GM23338 (cell line): Measurements from ENCODE around the gene ORAI3. TPM values are rescaled to one million over a fixed set of nuclear protein-coding genes. Genes with fewer than 3 reads are reported as not detected.

Experiments used
- ATAC-seq: fragments of 200-7000 bp; cut with Tn5 transposase; 3 replicates; pipeline ENCODE4 v1.9.1; 2020
- DNase-seq: peaks from one replicate; pipeline ENCODE4 v3.0.0-alpha.2; 2015; ENCODE audit warnings: low spot score
- H2AFZ ChIP-seq: fragments of 200-600 bp; sonication (generic); 2 replicates; pipeline ENCODE4 v1.8.0; 2016; ENCODE audit warnings: antibody characterized with exemption, mild to moderate bottlenecking, moderate library complexity
- H3F3A ChIP-seq: fragments of 200-600 bp; sonication (generic); replicated peaks from 2 replicates; pipeline ENCODE4 v1.8.0; 2017; ENCODE audit warnings: antibody characterized with exemption, mixed run types, low read depth
- H3K27ac ChIP-seq: fragments of 200-600 bp; sonication (generic); 2 replicates; pipeline ENCODE4 v1.6.1; 2016; ENCODE audit warnings: low read depth
- H3K27me3 ChIP-seq: fragments of 200-600 bp; sonication (generic); 2 replicates; pipeline ENCODE4 v1.8.0; 2016; ENCODE audit warnings: mild to moderate bottlenecking, mixed run types, moderate library complexity; ENCODE audit not compliant: insufficient read depth
- H3K36me3 ChIP-seq: fragments of 200-600 bp; sonication (generic); 2 replicates; pipeline ENCODE4 v1.8.0; 2016; ENCODE audit warnings: mild to moderate bottlenecking; ENCODE audit not compliant: insufficient read depth
- H3K4me1 ChIP-seq: fragments of 200-600 bp; sonication (generic); 2 replicates; pipeline ENCODE4 v1.8.0; 2016; ENCODE audit warnings: mild to moderate bottlenecking, moderate library complexity; ENCODE audit not compliant: insufficient read depth
- H3K4me2 ChIP-seq: fragments of 200-600 bp; sonication (generic); 2 replicates; pipeline ENCODE4 v1.7.1; 2017; ENCODE audit warnings: mixed run types
- H3K4me3 ChIP-seq: fragments of 200-600 bp; sonication (generic); 2 replicates; pipeline ENCODE4 v1.6.1; 2016; ENCODE audit warnings: mixed run types
- H3K79me2 ChIP-seq: fragments of 200-600 bp; sonication (generic); replicated peaks from 2 replicates; pipeline ENCODE4 v1.8.0; 2017; ENCODE audit warnings: mild to moderate bottlenecking; ENCODE audit not compliant: insufficient read depth
- H3K9me2 ChIP-seq: fragments of 200-600 bp; sonication (generic); 2 replicates; pipeline ENCODE4 v1.8.0; 2017; ENCODE audit not compliant: insufficient read depth
- H4K20me1 ChIP-seq: fragments of 200-600 bp; sonication (generic); replicated peaks from 2 replicates; pipeline ENCODE4 v1.8.0; 2017; ENCODE audit warnings: mild to moderate bottlenecking; ENCODE audit not compliant: insufficient read depth
- H3K27ac Mint-ChIP-seq: 2 replicates; pipeline ENCODE4 v1.8.0; 2020; ENCODE audit warnings: inconsistent platforms, mild to moderate bottlenecking, moderate library complexity, mixed read lengths
- H3K27me3 Mint-ChIP-seq: 3 replicates; pipeline ENCODE4 v1.8.0; 2022; ENCODE audit warnings: low read depth, mild to moderate bottlenecking, moderate library complexity, mixed read lengths, inconsistent platforms; ENCODE audit not compliant: insufficient read depth, poor library complexity
- H3K36me3 Mint-ChIP-seq: 3 replicates; pipeline ENCODE4 v1.8.0; 2021; ENCODE audit warnings: low read depth, mild to moderate bottlenecking, inconsistent platforms, moderate library complexity, mixed read lengths
- H3K4me1 Mint-ChIP-seq: 3 replicates; pipeline ENCODE4 v1.8.0; 2020; ENCODE audit warnings: mild to moderate bottlenecking, inconsistent platforms, mixed read lengths
- H3K4me3 Mint-ChIP-seq: 3 replicates; pipeline ENCODE4 v1.8.0; 2021; ENCODE audit warnings: moderate library complexity, mild to moderate bottlenecking, inconsistent platforms, mixed read lengths
- H3K9me3 Mint-ChIP-seq: 3 replicates; pipeline ENCODE4 v1.8.0; 2020; ENCODE audit warnings: moderate library complexity, mild to moderate bottlenecking, inconsistent platforms, mixed read lengths
- CTCF ChIP-seq, 2 experiments: fragments of 200-600 bp in 1 of 2; sonication (generic) in 1 of 2; conservative IDR thresholded peaks; 2 replicates each; pipeline versions ENCODE4 v1.5.1 to v1.6.1; 2016 to 2017; ENCODE audit warnings: antibody characterized with exemption in 2 of 2, low read depth in 2 of 2, mild to moderate bottlenecking in 2 of 2, moderate library complexity in 1 of 2
- EZH2 ChIP-seq: fragments of 200-600 bp; sonication (generic); IDR thresholded peaks from one replicate; pipeline ENCODE4 v1.8.0; 2017; ENCODE audit warnings: antibody characterized with exemption, mild to moderate bottlenecking, low read depth; ENCODE audit not compliant: unreplicated experiment
- EZH2phosphoT487 ChIP-seq: fragments of 200-600 bp; sonication (generic); IDR thresholded peaks from one replicate; pipeline ENCODE4 v1.8.1; 2018; ENCODE audit warnings: antibody characterized with exemption; ENCODE audit not compliant: unreplicated experiment
- NANOG ChIP-seq: IDR thresholded peaks from 2 replicates; pipeline ENCODE4 v1.6.1; 2016; ENCODE audit warnings: antibody characterized with exemption, borderline replicate concordance
- POLR2AphosphoS5 ChIP-seq: IDR thresholded peaks from 2 replicates; pipeline ENCODE4 v1.6.1; 2016; ENCODE audit warnings: antibody characterized with exemption, low read depth
- STAT1 ChIP-seq: IDR thresholded peaks from one replicate; pipeline ENCODE4 v1.6.1; 2016; ENCODE audit warnings: antibody characterized with exemption; ENCODE audit not compliant: unreplicated experiment
- ZNF331 ChIP-seq: fragments of 250-450 bp; sonication (Bioruptor Pico); IDR thresholded peaks from 2 replicates; pipeline ENCODE4 v1.5.0; 2020; ENCODE audit warnings: low read depth, mild to moderate bottlenecking, moderate library complexity
- ZNF462 ChIP-seq: fragments of 250-450 bp; sonication (Bioruptor Pico); IDR thresholded peaks from 2 replicates; pipeline ENCODE4 v1.5.0; 2020; ENCODE audit warnings: mild to moderate bottlenecking, moderate library complexity
- polyA plus RNA-seq: library from polyadenylated mRNA; unstranded; fragments of >200 nt; fragmentation: Nextera tagmentation; extraction: Ambion mirVana; gene quantifications from 2 replicates; pipeline ENCODE4 v1.2.1, GENCODE V29; 2016
- total RNA-seq: library from RNA; depleted of rRNA; stranded (reverse); fragments of >200 nt; shearing (Covaris generic); gene quantifications from 2 replicates; pipeline ENCODE4 v1.2.3, GENCODE V29; 2014

ORAI3 gene
- total and polyA plus RNA-seq, 2 experiments from 2014 or later = 6.9 to 15.9 TPM

- Mint-ChIP-seq H3K36me3 (peaks cover 57% of the 10 kb centered on the region), H3K4me3 (no peak overlapping the region), H3K27ac (no peak overlapping the region), H3K4me1 (peaks cover 29% of the 10 kb centered on the region), H3K9me3 (no peaks in the 10 kb centered on the region), H3K27me3 (peaks cover 25% of the 10 kb centered on the region)
- peaks cover 9% of the 10 kb centered on the region for H4K20me1 ChIP-seq
- no peak overlapping the region for H3K4me3 ChIP-seq
- H3F3A ChIP-seq = peaks cover 29% of the 10 kb centered on the region
- H3K27ac ChIP-seq = no peak overlapping the region
- H3K36me3 ChIP-seq = peaks cover 16% of the 10 kb centered on the region
- H2AFZ ChIP-seq = no peak overlapping the region
- H3K27me3 ChIP-seq = no peaks in the 10 kb centered on the region
- peaks cover 6% of the 10 kb centered on the region; the same call in 1 of the 2 replicates for H3K4me1 ChIP-seq
- DNase-seq = no peak
- H3K4me2 ChIP-seq = no peak overlapping the region
- no peak for ATAC-seq
- H3K79me2 ChIP-seq = peaks cover 16% of the 10 kb centered on the region; the same call in 1 of the 2 replicates
- H3K9me2 ChIP-seq = no peaks in the 10 kb centered on the region
- TF ChIP-seq CTCF (conservative IDR thresholded peaks at IDR 0.05; ENCODE audit: low read depth in 2 of 2) = no peak
- no peak for TF ChIP-seq STAT1
- TF ChIP-seq ZNF331 (CRISPR knock-in tag) = no peak
- TF ChIP-seq EZH2phosphoT487 = no peak
- no peak for TF ChIP-seq ZNF462 (CRISPR knock-in tag)
- no peak for TF ChIP-seq NANOG
- TF ChIP-seq EZH2 = no peak
- no peak for TF ChIP-seq POLR2AphosphoS5
Observed at GRCh38 chr16:30944352-30944751, 4.5 kb upstream of the ORAI3 start.
